PFSK-1 (cell line): ENCODE data around the gene XRCC4.

Experiments
- FOXP2 ChIP-seq: optimal IDR thresholded peaks from 2 replicates; pipeline ENCODE3; 2011; ENCODE audit warnings: borderline replicate concordance, control low read depth, inconsistent platforms; ENCODE audit not compliant: insufficient read depth; ENCODE audit errors: extremely low read length, extremely low read depth
- POLR2AphosphoS5 ChIP-seq: IDR thresholded peaks from 2 replicates; pipeline ENCODE4 v1.6.1; 2012; ENCODE audit warnings: low read depth, mild to moderate bottlenecking, control low read depth, low read length, moderate library complexity
- REST ChIP-seq, 2 experiments: IDR thresholded peaks; 2 replicates each; pipeline versions ENCODE4 v1.6.1 to v1.8.0; 2011 to 2012; ENCODE audit warnings: low read depth in 2 of 2, low read length in 2 of 2, control low read depth in 1 of 2, inconsistent platforms in 1 of 2, mild to moderate bottlenecking in 1 of 2, moderate library complexity in 1 of 2; ENCODE audit not compliant: insufficient read depth in 1 of 2
- SIN3A ChIP-seq: IDR thresholded peaks from 2 replicates; pipeline ENCODE4 v1.6.1; 2012; ENCODE audit warnings: mild to moderate bottlenecking, low read length, moderate library complexity, borderline replicate concordance; ENCODE audit not compliant: insufficient read depth
- TAF1 ChIP-seq: IDR thresholded peaks from 2 replicates; pipeline ENCODE4 v1.6.1; 2012; ENCODE audit warnings: low read length, control low read depth, borderline replicate concordance; ENCODE audit not compliant: insufficient read depth

- TF ChIP-seq POLR2AphosphoS5 (no peak), TAF1 (no peak), SIN3A (no peak), REST (IDR thresholded peaks at IDR 0.05; ENCODE audit: insufficient read depth in 1 of 2, low read depth in 2 of 2, low read length in 2 of 2) (no peak), FOXP2 (no peak)
These were observed 34.8 kb upstream of the XRCC4 start for GRCh38 chr5:83042507-83042906.
